ENCODE measurements around the gene PCBP3.
A peak's percentile ranks its signal among the peaks of the same experiment; 100 is the strongest.
"Not testable (repeated sequence)": the region's sequence is repeated elsewhere in the genome, so short reads cannot be mapped to it uniquely, and the experiment has no call there.

PCBP3 gene

DNA sequence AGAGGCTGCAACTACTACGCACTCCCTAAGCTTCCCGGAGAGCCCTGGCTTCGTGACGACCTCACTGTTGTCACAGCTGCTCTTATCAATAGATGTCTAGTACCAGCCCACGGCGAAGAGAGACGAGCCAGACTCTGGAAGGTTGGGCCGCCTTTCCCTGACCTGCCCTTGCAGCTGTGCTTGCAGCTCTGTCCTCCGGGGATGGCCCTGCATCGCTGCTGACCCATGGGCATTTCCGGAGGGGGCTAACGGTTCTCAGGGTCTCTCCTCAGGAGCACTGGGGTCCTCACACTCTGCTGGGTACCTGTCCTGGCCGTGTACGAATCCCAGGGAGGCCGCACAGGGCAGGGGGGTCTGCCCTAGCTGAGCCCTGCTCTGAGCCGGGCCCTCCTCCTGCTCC lies 244.3 kb downstream of the PCBP3 start:
- no peak for DNase-seq

DNA sequence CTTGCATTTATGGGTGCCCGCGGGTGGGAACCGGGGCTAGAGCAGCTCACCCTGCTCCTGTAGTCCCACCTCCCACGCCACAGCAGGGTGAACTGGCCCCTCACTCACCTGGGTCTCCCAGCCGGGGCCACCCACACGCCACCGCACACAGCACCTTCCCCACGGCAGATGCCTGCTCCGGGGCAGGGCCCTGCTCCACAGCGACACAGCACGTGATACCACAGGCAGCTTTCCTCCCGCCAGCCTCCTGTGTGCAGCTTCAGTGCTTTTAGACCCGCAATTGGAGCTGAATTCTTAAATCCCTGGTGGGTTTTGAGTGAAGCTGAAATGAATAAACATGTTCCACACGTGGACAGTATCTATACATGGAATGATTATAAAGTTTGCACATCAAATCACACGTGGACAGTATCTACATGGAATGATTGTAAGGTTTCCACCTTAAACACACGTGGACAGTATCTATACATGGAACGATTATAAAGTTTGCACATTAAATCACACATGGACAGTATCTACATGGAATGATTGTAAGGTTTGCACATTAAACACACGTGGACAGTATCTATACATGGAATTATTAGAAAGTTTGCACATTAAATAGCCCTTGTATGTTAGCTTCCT lies 245.0 kb downstream of the PCBP3 start:
- no peak for DNase-seq

DNA sequence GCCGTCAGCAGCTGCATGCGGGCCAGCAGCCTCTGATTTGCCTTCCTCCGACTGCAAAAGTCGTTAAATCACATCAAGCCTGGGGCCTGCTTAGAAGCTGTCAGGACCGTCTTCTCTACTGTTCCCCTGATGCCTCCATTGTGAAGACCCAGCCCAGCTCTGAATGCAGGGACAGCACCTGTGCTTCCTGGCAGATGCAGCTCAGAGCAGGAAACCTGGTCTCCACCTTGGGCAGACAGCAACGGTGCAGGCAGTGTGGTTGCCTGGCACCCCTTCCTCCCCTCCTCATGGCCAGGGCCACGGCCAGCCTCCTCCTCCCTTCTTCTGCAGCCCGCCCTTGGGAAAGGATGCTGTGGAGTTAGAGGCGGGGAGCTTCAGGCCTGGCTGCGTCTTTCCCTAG lies 245.7 kb downstream of the PCBP3 start:
- DNase-seq: no peak

DNA sequence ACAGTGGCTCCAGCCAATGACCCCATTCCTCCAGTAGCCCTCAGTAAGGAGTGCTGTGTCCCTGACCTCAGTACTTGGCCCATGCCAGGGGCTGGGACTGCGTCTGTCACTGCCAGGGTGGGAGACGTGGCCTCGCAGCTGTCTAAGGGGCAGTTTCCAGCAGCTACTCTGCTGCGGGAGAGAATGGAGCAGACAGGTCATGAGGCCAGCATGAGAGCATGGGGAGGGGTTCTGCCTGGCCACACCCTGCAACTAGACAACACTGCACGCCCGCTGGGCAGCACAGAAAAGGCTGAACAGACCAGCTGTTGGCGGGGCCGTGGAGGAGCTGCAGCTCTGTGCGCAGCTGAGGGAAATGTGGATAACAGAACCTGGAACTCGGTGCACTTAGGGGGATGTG lies 246.4 kb downstream of the PCBP3 start:
- DNase-seq: no peak

DNA sequence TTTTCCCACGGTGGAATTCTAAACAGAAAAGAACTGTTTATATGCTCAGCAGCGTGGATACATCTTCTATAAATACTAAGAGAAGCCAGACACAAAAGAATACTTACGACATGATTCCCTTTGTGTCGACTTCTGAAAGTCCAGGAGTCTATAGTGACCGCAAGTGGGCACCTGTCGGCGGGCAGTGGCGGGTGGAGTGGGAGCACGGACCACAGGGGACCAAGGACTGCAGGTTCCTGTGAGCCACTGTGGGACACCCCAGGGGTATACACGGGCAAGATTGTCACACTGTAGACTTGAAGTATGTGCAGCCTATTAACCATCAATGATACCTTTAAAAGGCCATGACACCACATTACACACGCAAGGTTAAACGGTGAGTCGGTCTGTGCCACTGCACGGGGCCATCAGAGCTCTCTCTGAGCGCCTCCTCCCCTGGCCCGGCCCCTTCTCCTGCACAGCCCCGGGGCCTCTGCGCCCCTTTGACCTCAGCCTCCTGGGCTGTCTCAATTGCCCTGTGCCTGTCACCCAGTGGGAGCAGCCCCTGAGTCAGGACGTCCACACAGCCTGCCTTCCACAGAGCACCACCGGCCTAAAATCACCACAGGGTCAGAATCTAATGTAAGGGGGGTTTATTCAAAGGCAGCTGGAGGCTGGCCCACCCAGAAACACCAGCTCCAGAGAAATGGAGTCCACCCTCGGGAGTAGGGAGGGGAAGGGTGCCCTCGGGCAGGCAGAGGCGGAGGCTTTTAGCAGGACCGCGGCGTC lies 248.0 kb downstream of the PCBP3 start:
- no peak for DNase-seq

DNA sequence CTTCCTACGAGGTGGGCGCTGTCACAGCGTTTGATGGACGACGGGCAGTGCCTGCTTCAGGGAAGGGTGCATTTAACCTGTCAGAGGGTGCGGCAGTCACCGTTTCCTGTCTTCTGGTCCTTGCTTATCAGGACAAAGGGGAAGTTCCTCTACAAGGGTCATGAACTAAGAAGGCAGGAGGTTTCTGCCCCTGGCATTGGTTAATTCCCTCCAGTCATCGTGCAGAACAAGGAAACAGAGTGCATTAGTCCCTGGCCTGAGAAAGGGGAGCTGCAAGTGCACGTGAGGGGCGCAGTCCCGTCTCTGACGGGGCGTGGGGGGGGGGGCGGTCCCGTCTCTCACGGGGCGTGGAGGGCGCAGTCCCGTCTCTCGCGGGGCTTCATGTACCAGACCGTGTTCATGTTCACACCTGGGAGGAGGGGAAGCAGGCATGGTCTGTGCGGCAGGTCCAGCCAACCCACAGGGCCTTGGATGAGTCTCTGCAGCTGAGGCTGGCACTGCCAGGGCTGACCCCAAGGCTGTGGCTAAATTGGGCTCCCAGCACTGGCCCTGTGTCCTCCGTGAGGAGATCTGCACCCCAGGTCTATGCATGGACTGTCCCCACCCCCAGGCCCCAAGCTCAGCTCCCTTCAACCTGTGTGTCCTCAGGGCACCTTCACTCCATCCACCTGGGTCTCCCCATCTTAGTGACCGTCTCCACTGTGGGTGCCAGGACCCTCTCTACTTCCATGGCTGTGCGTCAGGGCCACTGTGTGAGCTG lies 248.8 kb downstream of the PCBP3 start:
- no peak for DNase-seq

DNA sequence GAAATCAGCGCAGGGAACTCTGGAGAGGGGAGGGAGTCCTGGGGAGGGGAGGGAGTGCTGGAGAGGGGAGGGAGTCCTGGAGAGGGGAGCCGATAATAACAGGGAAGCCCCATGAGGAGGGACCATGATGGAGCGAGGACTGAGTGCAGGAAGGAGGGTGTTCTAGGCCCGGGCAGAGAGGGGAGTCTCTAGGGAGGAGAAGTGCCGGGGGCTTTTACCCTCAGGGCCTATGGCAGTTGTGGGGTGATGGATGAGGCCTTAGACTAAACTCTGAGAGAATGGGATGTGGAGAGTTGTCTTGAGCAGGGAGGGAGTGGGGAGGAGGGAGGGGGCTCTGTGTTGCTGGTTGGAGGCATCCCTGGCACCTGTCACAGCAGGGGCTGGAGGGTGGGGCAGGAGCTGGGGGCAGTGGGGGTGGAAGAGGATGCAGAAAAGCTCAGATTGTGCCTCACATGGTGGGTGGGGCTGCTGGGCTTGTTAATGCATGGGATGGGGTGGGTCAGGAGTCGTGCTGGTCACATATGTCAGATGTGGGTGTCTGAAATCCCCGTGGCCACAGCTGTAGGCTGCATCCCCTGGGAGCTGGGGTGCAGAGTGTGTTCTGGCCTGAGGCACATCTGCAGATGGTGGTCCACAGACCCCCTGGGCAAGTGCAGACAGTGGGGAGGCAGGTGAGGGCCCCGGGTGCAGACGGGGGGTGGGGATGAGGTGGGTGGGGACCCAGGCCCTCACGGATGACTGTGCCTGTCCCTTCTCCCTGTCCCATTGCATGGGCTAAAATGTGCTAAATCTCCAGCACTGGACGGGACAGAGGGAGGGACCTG lies 249.6 kb downstream of the PCBP3 start:
- no peak for DNase-seq

DNA sequence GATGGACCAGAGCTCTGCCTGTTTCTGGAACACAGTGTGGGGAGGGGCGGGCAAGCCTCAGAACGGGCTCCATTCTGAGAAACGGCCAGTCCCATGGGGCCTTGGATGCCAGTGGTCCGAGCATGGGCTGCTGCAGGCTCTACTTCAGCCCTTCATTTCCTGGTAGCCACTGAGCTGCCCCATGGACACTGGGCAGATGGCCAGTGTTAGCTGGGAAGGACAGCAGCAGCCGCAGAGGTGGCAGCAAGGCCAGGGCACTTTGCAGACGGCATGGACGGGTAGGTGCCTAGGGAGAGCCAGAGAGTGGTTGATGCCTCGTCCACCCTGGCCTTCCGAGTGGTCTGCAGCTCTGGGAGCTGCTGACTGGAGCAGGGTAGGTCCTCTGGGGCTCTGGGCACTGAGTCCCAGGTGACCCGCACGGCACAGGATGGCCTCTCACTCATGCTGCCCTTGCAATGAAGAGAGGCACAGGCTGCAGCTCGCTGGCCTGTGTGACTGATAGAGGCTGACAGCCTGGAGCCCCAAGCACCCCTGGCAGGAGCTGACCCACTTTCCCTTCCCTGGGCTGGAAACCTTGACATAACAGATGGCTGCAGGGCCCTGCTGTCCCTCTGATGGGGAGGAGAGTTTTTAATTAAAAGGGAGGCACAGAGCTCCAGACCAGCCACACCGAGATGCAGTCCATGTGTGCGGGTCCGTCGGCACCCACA lies 250.4 kb downstream of the PCBP3 start:
- peak in 3 of 58 donors; percentile 31 to 47 (median 41) for DNase-seq

DNA sequence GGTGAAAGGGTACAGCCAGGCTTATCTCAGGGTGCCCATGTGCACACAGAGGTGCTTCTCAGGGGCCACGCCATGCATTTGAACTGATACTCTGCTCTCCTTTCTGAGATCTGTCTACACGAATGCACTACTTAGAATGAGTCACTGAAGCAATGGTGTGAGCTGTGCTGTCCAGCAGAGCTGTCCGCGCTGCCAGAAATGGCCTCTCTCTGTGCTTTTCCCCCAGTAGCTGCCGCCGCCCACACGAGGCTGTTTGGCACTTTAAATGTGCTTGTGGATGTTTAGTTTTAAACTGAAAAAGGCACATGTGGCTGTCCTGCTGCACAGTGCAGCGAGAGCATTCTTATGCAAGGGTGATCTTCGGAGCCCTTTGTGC lies 250.9 kb downstream of the PCBP3 start:
- peak in 17 of 58 donors; percentile 10 to 65 (median 31) for DNase-seq

DNA sequence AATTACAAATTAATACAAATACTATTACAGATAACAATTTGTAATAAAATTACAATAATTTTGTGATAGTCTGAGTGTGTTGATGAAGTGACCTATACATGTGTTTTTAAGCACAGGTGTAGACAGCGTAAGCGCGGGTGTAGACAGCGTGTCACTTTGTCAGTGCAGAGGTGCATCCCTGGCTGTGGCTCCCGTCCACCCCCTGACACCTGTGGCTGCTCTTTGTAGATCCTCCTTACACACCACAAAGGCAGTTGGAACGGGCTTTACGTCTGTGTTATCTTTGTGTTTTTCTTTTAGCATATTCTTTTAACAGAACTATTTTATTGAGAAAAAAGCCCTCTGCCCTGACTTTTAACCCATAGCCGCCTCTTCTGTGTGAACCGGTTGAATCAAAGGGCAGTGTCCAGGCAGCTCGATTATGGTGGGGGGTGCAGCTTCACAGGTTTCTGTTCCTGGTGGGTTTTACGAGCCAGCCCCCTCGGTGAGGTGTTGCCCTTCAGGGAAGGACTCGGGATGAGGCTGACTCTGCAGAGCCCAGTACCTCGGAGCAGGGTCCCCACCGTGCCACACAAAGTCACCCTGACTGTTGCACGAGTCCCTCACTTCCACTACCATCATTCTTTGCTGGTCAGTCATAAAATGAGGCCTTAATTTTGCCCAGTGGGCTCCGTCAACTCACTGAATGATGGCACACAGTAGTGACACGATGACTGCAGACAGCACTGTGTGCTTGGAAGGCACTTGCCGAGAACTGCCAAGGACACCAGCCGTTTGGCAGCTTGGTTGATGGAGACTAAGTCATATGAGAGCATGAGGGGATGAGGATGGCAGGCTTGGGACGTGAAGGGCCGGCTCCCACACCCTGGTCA lies 251.6 kb downstream of the PCBP3 start:
- no peak for DNase-seq

DNA sequence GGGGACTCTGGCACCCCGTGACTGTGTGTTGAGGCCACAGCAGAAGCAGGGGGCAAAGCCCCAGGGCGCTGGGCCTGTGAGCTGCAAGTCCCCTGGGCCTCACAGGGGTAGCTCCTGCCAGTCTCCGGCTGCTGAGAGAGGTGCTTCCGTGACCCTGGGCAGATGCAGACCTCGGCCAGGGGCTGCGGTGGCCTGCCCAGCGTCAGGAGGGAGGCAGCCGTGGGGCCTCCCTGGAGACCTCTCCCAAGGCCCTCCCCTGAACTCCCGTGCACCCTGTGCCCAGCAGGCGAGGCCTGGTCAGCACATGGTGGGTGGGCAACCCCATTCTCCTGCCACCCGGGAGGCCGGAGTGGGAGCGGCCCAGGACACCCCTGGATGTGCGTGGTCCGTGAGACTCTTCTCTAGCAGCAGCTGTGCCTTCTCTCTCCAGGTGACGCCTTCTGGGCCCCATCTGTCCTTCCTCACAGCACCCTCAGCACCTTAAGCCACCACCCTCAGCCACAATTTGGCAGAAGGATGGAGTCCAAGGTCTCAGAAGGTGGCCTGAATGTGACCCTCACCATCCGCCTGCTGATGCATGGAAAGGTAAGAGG lies 252.3 kb downstream of the PCBP3 start:
- no peak for DNase-seq

DNA sequence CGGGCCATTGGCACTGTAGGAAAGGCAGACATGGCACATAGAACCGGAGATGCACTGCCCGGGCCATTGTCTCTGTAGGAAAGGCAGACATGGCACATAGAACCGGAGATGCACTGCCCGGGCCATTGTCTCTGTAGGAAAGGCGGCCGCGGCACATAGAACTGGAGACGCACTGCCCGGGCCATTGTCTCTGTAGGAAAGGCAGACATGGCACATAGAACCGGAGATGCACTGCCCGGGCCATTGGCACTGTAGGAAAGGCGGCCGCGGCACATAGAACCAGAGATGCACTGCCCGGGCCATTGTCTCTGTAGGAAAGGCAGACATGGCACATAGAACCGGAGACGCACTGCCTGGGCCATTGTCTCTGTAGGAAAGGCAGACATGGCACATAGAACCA lies 252.9 kb downstream of the PCBP3 start:
- DNase-seq: not testable (repeated sequence)

DNA sequence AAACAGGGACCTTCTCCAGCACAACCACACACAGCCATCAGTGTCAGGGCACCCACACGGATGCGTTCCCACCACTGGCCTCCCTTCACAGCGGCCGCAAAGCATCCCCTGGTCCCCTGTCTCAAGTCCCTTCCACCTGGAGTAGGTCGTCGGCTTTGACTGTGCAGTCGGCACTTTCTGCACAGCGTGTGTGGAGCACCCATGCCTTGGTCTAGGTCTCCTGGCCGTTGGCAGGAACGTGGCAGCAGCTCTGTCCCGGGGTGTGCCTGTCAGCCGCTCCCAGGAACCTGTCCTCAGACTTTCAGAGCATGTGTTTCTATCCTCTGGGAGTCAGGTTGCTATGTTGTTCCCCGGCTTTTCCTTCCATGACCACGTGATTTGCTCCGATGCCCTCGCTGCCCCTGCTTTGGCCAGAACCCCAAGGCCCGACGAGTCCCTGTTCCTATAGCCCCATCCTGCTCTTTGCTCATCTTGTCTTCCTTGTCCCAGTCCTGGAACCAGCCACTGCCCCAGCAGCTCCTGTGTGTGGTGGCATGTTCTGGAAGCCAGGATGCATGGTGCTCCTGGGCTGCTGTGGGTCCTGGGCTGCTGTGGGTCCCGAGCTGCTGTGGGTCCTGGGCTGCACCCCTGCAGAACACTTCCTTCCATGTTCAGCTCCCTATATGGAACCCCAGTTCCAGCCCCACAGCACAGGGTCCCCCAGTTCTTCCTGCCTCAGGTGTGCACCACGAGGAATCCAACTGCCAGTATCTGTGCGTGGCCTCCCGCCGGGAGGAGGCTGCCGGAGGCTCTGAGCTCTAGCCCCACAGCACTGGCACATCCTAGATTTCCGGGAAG lies 253.9 kb downstream of the PCBP3 start:
- DNase-seq: no peak

DNA sequence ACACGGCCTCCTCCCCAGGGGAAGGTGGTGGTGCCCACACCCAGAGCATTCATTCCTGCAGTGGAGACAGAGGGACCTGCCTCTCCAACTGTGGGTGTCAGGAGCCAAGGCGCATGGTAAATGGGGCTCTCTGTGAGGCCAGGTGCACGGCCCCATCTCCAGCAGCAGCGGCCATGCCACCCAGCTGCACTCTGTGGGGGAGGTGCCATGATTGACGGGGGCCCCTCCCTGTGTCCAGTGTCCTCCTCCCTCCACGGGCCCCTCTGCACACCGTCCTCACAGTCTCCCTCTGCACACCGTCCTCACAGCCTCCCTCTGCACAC lies 254.5 kb downstream of the PCBP3 start:
- no peak for DNase-seq

DNA sequence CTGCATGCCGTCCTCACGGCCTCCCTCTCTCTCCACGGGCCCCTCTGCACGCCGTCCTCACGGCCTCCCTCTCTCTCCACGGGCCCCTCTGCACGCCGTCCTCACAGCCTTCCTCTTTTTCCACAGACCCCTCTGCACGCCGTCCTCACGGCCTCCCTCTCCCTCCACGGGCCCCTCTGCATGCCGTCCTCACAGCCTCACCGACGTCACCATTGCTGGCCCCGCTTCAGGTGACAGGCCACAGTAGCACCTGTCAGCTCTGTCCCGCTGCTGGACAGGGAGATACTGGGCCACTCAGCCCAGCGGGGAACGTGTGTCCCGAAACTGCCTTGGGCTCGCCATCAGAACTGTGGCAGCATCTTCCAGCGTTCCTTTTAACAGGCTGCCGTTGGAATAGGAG lies 255.3 kb downstream of the PCBP3 start:
- no peak for DNase-seq

DNA sequence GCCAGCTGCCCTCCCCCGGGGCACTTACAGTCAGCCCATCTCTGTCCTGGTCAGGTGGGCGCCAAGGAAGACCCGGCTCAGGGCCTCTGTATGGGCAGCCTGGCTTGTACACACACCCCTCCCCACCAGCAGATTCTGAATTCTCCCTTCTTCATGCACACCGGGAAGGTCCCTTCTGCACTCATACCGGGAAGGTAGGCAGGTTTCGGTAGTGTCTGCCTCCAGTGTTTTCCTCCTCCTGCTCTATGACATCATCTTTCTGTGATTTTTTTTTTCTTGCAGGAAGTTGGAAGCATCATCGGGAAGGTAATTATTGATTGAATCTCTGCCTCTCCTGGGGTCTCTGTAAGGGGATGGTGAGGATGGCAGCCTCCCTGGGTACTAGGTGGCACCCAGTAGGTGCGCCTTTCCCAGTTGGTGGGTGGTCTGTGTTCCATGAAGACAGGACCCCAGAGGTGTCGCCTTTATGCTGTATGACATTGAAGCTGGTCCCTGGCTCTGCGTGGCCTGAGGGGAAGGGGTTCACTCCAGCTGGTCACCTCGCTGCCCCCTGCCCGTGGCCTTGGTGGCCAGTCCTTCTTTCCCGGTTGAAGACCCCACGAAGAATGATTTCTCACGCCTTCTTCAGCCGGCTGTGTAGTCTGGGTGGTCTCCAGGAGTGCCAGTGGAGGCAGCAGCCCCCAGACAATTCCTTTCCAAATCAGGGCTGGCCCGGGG lies 255.9 kb downstream of the PCBP3 start:
- DNase-seq: no peak

DNA sequence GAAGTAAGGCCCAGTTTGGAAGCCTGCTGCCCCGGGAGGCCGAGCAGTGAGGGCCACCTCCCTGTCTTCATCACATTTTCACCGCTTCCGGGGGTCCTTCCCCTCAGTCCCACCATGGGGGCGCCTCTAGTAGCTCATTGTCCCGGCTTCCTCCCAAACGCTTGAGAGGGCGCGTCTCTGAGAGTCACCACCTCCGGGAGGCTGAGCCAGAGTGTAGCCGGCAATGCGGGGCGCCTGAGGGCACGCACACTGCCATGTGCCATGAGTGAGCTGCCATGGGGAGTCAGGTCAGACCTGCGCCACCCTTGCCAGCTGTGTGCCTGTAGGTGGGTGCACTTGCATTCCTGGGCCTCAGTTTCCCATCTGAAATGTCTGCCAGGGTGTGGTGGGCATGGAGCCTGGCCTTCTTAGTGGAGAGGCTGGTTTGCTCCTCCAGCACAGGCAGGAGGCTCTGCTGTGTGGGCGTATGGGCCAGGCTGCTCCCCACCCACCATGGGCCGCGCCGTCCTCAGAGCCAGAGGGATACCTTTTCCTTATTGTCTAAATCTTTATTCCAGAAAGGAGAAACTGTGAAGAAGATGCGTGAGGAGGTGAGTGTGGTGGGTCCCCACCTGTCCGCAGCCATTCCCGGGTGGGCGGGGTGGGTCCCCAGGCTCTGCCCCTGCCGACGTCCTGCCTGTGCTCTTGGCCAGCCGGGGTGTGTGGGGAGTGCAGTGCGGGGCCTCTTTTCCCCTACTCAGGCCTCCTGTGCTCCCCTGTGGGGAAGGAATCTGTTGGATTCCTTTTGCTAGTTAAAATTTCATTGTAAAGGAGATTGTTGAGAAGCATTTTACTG lies 256.7 kb downstream of the PCBP3 start:
- DNase-seq: no peak

All from anterior cingulate cortex (tissue), 58 donors.